Measurements from ENCODE around the gene ZCWPW1. TPM values are rescaled to one million over a fixed set of nuclear protein-coding genes. Genes with fewer than 3 reads are reported as not detected.

Gene ZCWPW1
- total and polyA plus RNA-seq, 2 of the 13 experiments (the other 11 are each of a cell fraction or from before 2014, with no cell fraction given): 2.4 to 2.5 TPM

DNA sequence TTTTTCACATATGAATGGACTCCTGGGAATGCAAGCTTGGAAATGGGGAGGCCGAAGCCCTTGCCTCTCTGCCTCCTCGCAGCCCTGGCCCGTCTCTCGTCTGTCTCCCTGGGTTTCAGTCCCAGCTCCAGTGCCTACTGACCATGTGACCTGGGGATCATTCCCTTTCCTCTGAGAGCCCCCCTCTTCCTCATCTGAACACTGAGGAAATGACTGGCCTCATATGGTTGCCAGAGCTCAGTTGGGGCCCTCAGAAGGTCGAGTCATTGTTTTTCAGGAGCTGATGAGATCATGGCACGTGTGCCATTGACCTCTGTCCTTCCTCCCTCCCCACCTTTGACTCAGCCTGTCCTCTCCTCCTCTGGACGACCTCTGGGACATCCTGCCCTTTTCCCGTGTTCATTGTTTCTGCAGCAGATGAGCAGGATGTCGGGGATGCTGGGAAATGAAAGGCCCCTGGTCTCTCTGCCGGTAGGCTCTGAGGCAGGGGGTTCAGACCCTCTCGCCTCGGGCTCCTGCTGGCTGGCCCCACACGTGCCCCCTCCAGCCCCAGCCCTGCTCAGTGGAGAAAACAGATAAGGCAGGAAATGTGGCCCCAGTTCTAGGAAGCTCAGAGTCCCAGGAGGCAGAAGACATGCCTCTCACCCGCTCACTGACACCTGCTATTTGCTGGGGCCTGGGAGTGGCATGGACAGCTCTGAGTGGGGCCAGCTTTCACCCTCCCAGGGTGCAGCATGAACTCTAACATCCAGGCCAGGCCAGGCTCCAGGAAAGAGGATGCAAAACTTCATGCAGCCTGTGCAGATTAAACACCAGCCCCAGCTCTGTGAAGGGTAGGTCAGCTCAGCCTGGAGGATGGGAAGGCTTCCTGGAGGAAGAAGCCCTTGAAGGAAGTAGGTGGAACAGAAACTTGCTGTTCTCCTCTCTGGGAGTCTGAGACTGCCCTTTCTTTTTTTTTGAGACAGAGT, 16.1 kb upstream of the ZCWPW1 start (continued):
- TF ChIP-seq SATB2 (CRISPR knock-in tag; IDR thresholded peaks at IDR 0.05) (no peak), KLF12 (CRISPR knock-in tag; IDR thresholded peaks at IDR 0.05; ENCODE audit: borderline replicate concordance) (no peak), ZSCAN12 (CRISPR knock-in tag; IDR thresholded peaks at IDR 0.05) (no peak), TBL1XR1 (IDR thresholded peaks at IDR 0.05; ENCODE audit: borderline replicate concordance, low read length, partially characterized antibody) (no peak), MTA1 (CRISPR knock-in tag; IDR thresholded peaks at IDR 0.05; ENCODE audit: borderline replicate concordance) (peak; percentile 89; the same call in 1 of the 2 replicates), ZNF879 (CRISPR knock-in tag; IDR thresholded peaks at IDR 0.05) (no peak), SRF (IDR thresholded peaks at IDR 0.05; ENCODE audit: low read depth, low read length) (0 out of 2 replicates have a peak, but pooled peaks have one; percentile 45), MAZ (IDR thresholded peaks at IDR 0.05; ENCODE audit: borderline replicate concordance, low read depth, low read length) (peak; percentile 73), MAZ (CRISPR knock-in tag; IDR thresholded peaks at IDR 0.05; ENCODE audit: low read depth) (peak; percentile 85), TCF12 (IDR thresholded peaks at IDR 0.05) (no peak), TCF12 (CRISPR knock-in tag; IDR thresholded peaks at IDR 0.05) (peak; percentile 54; the same call in 1 of the 2 replicates), YY1 (IDR thresholded peaks at IDR 0.05; ENCODE audit: insufficient read depth, insufficient replicate concordance, low read depth, low read length) (no peak), PITX1 (CRISPR knock-in tag; IDR thresholded peaks at IDR 0.05) (peak; percentile 64; the same call in 1 of the 2 replicates), ELF4 (CRISPR knock-in tag; IDR thresholded peaks at IDR 0.05; ENCODE audit: borderline replicate concordance) (peak; percentile 73), ZNF891 (CRISPR knock-in tag; IDR thresholded peaks at IDR 0.05) (no peak), KDM1A (CRISPR knock-in tag; IDR thresholded peaks at IDR 0.05) (peak; percentile 78; the same call in 1 of the 2 replicates), POLR2AphosphoS5 (IDR thresholded peaks at IDR 0.05; ENCODE audit: low read depth, low read length) (peak; percentile 68), MAF1 (CRISPR knock-in tag; IDR thresholded peaks at IDR 0.05; ENCODE audit: borderline replicate concordance) (no peak), SNAPC2 (CRISPR knock-in tag; IDR thresholded peaks at IDR 0.05) (no peak), NFE2L1 (CRISPR knock-in tag; IDR thresholded peaks at IDR 0.05; ENCODE audit: borderline replicate concordance) (no peak; the same call in 1 of the 2 replicates)
- TF ChIP-seq, protein P1, sequence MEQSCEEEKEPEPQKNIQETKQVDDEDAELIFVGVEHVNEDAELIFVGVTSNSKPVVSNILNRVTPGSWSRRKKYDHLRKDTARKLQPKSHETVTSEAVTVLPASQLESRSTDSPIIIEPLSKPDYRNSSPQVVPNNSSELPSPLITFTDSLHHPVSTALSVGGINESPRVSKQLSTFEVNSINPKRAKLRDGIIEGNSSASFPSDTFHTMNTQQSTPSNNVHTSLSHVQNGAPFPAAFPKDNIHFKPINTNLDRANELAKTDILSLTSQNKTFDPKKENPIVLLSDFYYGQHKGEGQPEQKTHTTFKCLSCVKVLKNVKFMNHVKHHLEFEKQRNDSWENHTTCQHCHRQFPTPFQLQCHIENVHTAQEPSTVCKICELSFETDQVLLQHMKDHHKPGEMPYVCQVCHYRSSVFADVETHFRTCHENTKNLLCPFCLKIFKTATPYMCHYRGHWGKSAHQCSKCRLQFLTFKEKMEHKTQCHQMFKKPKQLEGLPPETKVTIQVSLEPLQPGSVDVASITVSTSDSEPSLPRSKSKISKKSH (CRISPR knock-in tag; IDR thresholded peaks at IDR 0.05; ENCODE audit: borderline replicate concordance): 0 out of 2 replicates have a peak, but pooled peaks have one; percentile 59
- TF ChIP-seq, protein P2, sequence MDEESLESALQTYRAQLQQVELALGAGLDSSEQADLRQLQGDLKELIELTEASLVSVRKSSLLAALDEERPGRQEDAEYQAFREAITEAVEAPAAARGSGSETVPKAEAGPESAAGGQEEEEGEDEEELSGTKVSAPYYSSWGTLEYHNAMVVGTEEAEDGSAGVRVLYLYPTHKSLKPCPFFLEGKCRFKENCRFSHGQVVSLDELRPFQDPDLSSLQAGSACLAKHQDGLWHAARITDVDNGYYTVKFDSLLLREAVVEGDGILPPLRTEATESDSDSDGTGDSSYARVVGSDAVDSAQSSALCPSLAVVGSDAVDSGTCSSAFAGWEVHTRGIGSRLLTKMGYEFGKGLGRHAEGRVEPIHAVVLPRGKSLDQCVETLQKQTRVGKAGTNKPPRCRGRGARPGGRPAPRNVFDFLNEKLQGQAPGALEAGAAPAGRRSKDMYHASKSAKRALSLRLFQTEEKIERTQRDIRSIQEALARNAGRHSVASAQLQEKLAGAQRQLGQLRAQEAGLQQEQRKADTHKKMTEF (CRISPR knock-in tag; IDR thresholded peaks at IDR 0.05): peak; percentile 91
- TF ChIP-seq, protein P3, sequence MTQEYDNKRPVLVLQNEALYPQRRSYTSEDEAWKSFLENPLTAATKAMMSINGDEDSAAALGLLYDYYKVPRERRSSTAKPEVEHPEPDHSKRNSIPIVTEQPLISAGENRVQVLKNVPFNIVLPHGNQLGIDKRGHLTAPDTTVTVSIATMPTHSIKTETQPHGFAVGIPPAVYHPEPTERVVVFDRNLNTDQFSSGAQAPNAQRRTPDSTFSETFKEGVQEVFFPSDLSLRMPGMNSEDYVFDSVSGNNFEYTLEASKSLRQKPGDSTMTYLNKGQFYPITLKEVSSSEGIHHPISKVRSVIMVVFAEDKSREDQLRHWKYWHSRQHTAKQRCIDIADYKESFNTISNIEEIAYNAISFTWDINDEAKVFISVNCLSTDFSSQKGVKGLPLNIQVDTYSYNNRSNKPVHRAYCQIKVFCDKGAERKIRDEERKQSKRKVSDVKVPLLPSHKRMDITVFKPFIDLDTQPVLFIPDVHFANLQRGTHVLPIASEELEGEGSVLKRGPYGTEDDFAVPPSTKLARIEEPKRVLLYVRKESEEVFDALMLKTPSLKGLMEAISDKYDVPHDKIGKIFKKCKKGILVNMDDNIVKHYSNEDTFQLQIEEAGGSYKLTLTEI (CRISPR knock-in tag; conservative IDR thresholded peaks at IDR 0.05): no peak

All from HepG2 (cell line).